Neural crest cell (in vitro differentiated cells): Measurements from ENCODE around the gene SH3RF3. TPM values are rescaled to one million over a fixed set of nuclear protein-coding genes. Genes with fewer than 3 reads are reported as not detected.

ENCODE experiments used
- DNase-seq: peaks from one replicate; pipeline ENCODE4 v3.0.0; 2021; ENCODE audit warnings: low read depth, mixed read lengths, low spot score
- H3K27ac Mint-ChIP-seq: one replicate; pipeline ENCODE4 v1.8.0; 2021; ENCODE audit warnings: mild to moderate bottlenecking, mixed read lengths; ENCODE audit not compliant: unreplicated experiment
- H3K27me3 Mint-ChIP-seq: 2 replicates; pipeline ENCODE4 v1.8.0; 2021; ENCODE audit warnings: low read depth, mild to moderate bottlenecking, mixed read lengths
- H3K36me3 Mint-ChIP-seq: 2 replicates; pipeline ENCODE4 v1.8.0; 2021; ENCODE audit warnings: low read depth, mild to moderate bottlenecking, mixed read lengths
- H3K4me1 Mint-ChIP-seq: 2 replicates; pipeline ENCODE4 v1.8.0; 2021; ENCODE audit warnings: mixed read lengths
- H3K4me3 Mint-ChIP-seq: one replicate; pipeline ENCODE4 v1.8.0; 2021; ENCODE audit warnings: mild to moderate bottlenecking, mixed read lengths
- H3K9me3 Mint-ChIP-seq: 2 replicates; pipeline ENCODE4 v1.8.0; 2021; ENCODE audit warnings: mixed read lengths
- total RNA-seq: library from RNA; stranded (reverse); gene quantifications from 2 replicates; pipeline ENCODE4 v1.2.1, GENCODE V29; 2021
- TF ChIP-seq, protein P1 (sequence below): fragments of 200-600 bp; sonication (generic); conservative IDR thresholded peaks from 2 replicates; pipeline ENCODE4 v1.5.0; 2021; ENCODE audit warnings: antibody characterized with exemption, mild to moderate bottlenecking

SH3RF3 gene
- total RNA-seq, 1 donor from 2014 or later, result 0.70 TPM

DNA sequence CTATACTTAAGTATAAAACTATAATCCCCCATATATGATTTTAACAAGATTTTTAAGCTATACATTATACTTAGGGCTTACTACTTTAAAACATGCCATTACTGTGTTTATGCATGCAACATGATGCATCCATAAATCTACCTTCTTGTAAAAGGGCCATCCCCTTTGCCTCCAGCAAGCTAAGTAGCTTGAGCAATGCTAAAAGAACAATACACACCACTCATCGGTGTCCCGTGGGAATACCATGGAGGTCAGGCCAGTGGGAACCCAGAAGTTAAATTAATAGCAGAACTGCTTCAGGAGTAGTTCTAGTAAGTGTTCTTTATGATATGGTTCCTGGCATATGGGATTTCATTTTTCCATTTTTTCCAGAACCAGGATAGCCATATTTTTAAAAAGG is 37.8 kb downstream of the SH3RF3 start:
- Mint-ChIP-seq H3K36me3 (no peaks in the 10 kb centered on the region), H3K4me1 (peaks cover 6% of the 10 kb centered on the region), H3K9me3 (peaks cover 5% of the 10 kb centered on the region), H3K4me3 (no peak overlapping the region), H3K27me3 (peaks cover 5% of the 10 kb centered on the region), H3K27ac (no peak overlapping the region)
- TF ChIP-seq, protein P1, sequence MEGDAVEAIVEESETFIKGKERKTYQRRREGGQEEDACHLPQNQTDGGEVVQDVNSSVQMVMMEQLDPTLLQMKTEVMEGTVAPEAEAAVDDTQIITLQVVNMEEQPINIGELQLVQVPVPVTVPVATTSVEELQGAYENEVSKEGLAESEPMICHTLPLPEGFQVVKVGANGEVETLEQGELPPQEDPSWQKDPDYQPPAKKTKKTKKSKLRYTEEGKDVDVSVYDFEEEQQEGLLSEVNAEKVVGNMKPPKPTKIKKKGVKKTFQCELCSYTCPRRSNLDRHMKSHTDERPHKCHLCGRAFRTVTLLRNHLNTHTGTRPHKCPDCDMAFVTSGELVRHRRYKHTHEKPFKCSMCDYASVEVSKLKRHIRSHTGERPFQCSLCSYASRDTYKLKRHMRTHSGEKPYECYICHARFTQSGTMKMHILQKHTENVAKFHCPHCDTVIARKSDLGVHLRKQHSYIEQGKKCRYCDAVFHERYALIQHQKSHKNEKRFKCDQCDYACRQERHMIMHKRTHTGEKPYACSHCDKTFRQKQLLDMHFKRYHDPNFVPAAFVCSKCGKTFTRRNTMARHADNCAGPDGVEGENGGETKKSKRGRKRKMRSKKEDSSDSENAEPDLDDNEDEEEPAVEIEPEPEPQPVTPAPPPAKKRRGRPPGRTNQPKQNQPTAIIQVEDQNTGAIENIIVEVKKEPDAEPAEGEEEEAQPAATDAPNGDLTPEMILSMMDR, result no peak
- no peak for DNase-seq

DNA sequence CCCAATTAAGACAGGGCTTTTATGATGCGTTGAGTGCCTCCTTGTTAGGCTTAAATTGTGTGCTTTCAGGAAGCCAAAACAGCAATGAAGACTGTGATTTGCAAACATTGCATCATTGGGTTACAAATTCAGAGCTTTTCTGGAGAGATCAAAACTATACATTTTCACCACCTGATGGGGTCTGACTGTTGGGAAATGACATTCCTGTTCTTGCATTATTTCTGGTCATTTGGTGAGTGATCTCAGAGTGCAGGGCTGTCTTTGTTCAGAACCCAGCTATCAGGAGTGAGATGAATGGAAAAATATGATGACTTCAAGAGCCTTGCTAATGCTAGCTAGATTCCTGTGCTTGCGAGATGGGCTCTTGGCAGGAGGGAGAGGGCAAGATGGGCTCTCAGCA is 39.1 kb downstream of the SH3RF3 start:
- TF ChIP-seq, protein P1, result no peak
- H3K4me3 Mint-ChIP-seq, result no peak overlapping the region
- H3K4me1 Mint-ChIP-seq, result peaks cover 6% of the 10 kb centered on the region
- H3K36me3 Mint-ChIP-seq, result no peaks in the 10 kb centered on the region
- peaks cover 2% of the 10 kb centered on the region for H3K9me3 Mint-ChIP-seq
- DNase-seq, result no peak
- H3K27me3 Mint-ChIP-seq, result peaks cover 5% of the 10 kb centered on the region
- H3K27ac Mint-ChIP-seq, result no peak overlapping the region

DNA sequence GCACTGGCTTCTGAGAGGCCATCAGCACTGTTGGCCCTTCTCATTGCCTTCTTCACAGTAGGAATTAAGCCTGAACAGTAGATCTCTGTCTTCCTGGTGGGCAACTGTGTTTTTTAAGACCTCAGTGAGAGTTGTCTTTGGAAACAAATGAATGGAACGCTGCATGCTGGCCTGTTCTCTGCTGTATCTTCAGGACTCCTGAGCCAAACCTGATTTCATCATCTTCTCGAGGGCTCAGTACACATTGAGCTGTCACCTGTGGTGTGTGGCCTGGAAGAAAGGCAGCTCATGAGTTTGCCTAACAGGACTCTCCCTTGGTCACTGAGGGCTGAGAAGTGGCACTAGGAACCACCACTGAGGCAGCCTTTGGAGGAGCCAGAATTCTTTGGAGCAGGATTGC is 39.7 kb downstream of the SH3RF3 start:
- TF ChIP-seq, protein P1, result no peak
- no peak overlapping the region for H3K4me3 Mint-ChIP-seq
- no peak for DNase-seq
- H3K27ac Mint-ChIP-seq, result no peak overlapping the region
- peaks cover 5% of the 10 kb centered on the region for H3K27me3 Mint-ChIP-seq
- peaks cover 6% of the 10 kb centered on the region for H3K4me1 Mint-ChIP-seq
- no peaks in the 10 kb centered on the region for H3K36me3 Mint-ChIP-seq
- peaks cover 2% of the 10 kb centered on the region for H3K9me3 Mint-ChIP-seq

DNA sequence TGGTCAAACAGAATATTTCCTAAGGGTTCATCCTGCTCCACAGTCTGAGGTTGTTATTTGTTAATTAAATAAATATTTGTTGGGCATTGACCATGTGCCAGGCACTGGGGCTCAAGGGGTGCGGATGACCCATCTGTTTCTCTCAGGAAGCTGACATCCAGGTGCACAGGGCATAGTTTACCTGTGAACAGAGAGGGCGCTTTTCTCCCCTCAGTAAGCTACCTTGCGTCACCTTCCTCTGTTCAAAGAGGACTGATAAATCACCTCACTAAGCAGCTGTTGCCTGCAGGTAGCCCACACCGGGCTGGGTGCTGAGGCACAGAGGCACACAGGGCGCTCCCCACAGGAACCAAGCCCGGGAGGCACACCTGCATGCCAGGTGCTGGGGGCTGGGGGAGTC is 41.6 kb downstream of the SH3RF3 start:
- Mint-ChIP-seq H3K4me3 (no peak overlapping the region), H3K36me3 (no peaks in the 10 kb centered on the region), H3K27me3 (peaks cover 5% of the 10 kb centered on the region), H3K9me3 (peaks cover 2% of the 10 kb centered on the region), H3K27ac (no peak overlapping the region), H3K4me1 (peaks cover 6% of the 10 kb centered on the region)
- DNase-seq, result no peak
- TF ChIP-seq, protein P1, result no peak

DNA sequence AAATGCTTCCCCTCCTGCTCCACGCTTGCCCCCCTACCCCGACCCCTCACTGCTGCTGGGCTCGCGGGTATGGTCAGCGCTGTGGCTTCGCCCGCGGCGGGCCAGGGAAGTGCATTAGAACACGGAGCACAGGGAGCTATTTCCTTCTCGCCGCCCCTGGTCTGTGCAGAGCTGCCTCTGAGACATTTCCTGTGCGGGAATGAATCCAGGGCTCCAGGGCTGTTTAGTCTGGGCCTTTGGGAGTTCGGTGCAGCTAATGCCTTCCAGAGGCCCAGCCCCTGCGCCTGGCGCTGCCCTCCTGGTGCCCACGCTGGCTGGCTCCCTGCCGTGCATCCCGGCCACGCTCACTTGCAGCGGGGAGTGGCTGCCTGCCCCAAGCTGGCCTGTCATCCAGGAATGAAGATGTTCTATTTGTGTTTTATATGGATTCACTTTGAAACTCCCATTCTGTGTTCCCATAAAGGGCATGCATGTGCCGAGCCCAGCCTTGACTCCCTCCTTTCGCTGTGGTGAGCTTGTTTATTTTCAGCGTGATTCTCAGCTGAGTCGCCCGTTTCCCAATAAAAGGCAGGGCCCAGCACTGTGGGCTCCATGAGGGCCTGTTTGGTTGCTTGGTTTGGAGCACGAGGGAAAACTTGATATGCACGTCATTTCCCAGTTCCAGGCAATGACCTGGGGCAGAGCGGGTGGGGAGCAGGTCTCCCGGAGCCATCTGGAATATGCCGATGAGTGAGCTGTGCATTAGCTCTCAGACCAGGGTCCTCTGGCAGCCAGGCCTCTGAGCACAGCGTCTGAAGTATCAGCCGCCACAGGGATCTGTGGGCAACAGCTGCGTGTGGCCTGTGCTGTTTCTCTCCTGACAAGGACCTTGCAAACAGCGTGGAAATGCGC is 42.7 kb downstream of the SH3RF3 start:
- Mint-ChIP-seq H3K27ac (no peak overlapping the region), H3K4me3 (no peak overlapping the region), H3K4me1 (peaks cover 6% of the 10 kb centered on the region), H3K9me3 (peaks cover 2% of the 10 kb centered on the region), H3K27me3 (peaks cover 5% of the 10 kb centered on the region), H3K36me3 (no peaks in the 10 kb centered on the region)
- DNase-seq, result no peak
- TF ChIP-seq, protein P1, result no peak
